ENCODE data around the gene LRRC41.
"Not testable (repeated sequence)": the region's sequence is repeated elsewhere in the genome, so short reads cannot be mapped to it uniquely, and the experiment has no call there.

Gene LRRC41

DNA sequence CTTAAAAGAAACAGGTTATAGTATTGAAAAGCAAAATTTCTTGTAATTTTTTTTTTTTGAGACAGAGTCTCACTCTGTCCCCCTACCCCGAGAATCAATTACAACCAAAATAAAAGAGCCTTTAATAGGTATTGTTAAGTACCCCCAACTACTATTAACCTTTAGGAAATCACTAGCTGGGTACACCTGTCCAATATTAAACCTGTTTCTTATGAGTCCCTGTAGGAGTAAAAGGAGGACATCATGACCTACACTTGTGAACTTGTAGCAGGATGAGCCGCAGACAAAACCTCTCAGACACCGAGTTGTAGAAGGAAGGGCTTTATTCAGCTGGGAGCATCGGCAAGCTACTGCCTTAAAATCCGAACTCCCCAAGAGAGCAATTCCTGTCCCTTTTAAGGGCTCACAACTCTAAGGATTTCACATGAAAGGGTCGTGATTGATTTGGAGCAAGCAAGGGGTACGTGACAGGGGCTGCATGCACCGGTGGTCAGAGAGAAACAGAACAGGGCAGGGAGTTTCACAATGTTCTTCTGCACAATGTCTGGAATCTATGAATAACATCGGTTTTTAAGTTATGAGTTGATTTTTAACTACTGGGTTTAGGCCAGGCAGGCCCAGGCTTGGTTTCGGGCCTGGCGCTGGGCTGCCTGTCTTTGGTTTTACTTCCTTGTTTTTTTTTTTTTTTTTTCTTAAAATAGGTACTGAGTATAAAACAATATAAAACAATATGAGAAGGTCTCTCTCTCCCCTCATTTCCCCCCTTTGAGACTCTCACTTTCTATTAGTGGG lies 22.1 kb upstream of the LRRC41 start:
- DNase-seq (ENCODE audit: low read depth, low spot score) = not testable (repeated sequence)

DNA sequence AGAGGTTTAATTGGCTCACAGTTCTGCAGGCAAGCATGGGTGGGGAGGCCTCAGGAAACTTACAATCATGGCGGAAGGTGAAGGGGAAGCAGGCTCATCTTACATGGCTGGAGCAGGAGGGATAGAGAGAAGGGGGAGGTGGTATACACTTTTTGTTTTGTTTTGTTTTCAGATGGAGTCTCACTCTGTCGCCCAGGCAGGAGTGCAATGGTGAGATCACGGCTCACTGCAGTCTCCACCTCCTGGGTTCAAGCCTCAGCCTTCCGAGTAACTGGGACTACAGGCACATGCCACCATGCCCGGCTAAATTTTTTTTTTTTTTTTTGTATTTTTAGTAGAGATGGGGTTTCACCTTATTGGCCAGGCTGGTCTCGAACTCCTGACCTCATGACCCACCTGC lies 18.8 kb upstream of the LRRC41 start:
- not testable (repeated sequence) for DNase-seq (ENCODE audit: low read depth, low spot score)

DNA sequence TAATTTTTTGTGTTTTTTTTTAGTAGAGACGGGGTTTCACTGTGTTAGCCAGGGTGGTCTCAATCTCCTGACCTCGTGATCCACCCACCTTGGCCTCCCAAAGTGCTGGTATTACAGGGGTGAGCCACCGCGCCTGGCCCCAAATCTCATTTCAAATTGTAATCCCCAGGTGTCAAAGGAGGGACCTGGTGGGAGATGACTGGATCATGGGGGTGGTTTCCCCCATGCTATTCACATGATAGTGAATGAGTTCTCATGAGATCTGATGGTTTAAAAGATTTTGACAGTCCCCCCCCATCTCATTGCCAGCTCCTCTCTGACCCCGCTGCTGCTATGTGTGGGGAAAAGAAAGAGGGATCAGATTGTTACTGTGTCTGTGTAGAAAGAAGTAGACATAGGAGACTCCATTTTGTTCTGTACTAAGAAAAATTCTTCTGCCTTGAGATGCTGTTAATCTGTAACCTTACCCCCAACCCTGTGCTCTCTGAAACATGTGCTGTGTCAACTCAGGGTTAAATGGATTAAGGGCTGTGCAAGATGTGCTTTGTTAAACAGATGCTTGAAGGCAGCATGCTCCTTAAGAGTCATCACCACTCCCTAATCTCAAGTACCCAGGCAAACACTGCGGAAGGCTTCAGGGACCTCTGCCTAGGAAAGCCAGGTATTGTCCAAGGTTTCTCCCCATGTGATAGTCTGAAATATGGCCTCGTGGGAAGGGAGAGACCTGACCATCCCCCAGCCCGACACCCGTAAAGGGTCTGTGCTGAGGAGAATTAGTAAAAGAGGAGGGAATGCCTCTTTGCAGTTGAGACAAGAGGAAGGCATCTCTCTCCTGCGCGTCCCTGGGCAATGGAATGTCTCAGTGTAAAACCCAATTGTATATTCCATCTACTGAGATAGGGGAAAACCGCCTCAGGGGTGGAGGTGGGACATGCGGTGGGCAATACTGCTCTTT lies 16.8 kb upstream of the LRRC41 start:
- not testable (repeated sequence) for DNase-seq (ENCODE audit: low read depth, low spot score)

DNA sequence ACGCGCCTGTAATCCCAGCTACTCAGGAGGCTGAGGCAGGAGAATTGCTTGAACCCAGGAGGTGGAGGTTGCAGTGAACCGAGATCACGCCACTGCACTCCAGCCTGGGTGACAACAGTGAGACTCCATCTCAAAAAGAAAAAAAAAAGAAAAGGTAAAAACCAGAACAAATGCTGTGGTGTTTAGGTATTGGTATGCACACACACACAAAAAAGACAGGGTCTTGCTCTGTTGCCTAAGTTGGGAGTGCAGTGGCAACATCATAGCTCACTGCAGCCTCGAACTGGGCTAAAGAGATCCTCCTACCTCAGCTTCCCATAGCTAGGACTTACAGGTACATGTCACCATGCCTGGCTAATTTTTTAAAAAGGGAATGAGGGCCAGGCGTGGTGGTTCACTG lies 15.9 kb upstream of the LRRC41 start:
- DNase-seq (ENCODE audit: low read depth, low spot score) = not testable (repeated sequence)

DNA sequence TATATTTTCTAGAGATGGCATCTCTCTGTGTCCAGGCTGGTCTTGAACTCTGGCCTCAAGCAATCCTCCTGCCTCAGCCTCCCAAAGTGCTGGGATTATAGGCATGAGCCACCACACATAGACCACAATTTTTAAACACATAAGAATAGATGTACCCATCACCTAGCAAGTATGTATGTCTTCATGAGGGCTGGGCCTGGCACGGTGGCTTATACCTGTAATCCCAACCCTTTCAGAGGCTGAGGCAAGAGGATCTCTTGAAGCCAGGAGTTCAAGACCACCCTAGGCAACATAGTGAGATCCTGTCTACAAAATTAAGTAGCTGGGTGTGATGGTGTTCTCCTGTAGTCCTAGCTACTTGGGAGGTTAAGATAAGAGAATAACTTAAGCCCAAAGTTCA lies 13.9 kb upstream of the LRRC41 start:
- DNase-seq (ENCODE audit: low read depth, low spot score) = no peak

DNA sequence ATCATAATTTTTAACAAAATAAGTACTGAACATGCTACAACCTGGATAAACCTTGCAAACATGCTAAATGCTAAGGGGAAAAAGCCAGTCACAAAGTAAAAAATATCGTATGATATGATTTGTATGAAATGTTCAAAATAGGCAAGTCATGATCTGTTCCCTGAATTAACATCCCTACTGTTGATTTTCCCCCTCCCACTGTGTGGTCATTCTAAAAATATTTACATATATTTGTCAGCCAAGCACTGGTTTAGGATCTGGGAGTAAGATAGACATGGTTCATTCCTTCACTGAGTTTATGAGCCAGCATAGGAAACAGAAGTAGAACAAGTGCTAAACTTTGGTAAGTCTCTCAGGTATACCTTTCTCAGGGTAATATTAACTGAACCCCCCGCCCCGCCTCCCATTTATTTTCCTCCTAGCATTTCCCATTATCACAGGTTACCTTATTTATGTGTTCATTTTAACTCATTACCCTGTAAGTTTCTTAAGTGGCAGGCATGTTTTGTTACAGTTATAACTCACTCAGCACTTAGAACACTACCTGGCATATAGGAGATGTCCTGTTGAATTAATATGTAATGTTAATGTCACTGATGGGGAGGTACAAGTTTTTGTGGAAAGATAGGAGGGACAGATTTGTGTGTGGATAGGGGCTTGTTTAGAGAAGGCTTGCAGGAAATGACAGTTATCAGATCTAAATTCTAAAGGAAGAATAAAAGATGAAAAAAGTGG lies 12.4 kb upstream of the LRRC41 start:
- DNase-seq (ENCODE audit: low read depth, low spot score) = no peak

DNA sequence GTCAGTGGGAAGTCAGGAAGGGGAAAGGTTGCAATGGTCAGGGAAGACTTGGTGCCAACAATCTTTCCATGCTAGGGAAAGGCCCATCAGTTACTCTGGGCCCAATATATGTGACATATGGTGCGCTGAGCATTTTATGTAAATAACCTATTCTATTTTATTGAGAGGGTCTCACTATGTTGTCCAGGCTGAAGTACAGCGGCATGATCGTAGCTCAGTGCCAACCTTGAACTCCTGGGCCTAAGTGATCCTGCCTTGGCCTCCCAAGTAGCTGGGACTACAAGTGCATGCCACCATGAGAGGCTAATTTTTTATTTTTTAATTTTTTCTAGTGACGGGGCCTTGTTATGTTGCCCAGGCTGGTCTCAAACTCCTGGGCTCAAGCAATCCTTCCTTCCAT lies 6.9 kb upstream of the LRRC41 start:
- DNase-seq (ENCODE audit: low read depth, low spot score) = no peak

DNA sequence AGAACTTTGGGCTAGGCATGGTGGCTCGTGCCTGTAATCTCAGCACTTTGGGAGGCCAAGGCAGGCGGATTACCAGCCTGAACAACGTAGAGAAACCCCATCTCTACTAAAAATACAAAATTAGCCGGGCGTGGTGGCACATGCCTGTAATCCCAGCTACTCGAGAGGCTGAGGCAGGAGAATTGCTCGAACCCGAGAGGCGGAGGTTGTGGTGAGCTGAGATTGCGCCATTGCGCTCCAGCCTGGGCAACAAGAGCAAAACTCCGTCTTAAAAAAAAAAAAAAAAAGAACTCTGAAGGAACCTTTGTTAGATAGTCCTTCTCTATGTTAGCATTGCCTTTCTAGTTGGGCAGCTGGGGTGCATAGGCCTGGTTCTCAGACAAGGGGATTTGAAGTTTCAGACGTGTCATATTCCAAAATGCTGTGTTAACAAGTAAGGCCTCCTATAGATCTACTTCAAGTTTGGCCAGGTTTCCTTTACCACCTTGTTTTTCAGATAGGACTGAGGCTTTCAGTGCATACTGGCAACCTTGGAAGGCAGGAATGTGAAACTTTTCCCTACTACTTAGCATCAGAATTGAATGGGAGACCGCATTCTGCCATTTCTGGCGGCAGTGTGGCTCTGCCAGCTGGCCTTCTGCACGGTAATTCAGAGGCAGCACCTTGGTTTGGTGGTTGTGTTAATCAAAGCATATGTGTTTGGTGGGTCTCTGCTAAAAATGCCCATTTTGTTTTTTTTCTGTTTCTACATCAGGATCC lies 6.2 kb upstream of the LRRC41 start:
- DNase-seq (ENCODE audit: low read depth, low spot score) = no peak

DNA sequence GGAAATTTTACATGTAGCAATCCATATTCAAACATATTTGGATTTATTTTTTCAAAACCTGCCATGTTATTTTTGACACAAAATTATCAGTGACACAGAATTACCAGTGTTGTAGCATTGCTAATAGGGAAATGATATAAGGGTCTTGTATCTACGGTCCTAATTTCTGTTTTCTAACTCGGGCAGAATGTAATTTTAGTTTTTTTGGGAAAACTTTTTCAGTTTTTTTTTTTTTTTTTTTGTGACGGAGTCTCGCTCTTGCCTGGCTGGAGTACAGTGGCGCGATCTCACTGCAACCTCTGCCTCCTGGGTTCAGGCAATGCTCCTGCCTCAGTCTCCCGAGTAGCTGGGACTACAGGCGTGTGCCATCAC lies 2.7 kb upstream of the LRRC41 start:
- DNase-seq (ENCODE audit: low read depth, low spot score) = no peak

DNA sequence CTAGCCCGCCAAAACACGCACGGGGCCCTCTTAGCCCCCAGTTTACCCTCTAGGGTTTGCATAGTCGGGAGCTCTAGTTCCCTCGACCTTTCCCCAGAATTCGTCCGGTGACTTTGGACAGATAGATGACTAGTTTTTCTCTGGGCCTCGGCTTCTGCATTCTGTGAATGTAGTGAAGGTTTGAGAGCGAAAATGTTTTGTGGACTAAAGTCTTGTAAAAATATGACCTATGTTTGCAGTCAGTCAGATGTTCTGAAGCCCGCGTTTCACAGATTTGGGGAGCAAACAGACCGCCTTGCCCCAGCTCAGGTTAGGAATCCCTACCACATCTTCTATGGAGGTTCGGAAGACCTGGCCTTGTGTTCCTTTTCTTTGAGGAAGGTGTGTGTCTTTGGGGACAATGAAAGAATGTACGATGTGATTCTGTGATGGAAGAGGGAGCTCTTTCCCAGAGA lies 483 bp upstream of the LRRC41 start:
- DNase-seq (ENCODE audit: low read depth, low spot score) = no peak

DNA sequence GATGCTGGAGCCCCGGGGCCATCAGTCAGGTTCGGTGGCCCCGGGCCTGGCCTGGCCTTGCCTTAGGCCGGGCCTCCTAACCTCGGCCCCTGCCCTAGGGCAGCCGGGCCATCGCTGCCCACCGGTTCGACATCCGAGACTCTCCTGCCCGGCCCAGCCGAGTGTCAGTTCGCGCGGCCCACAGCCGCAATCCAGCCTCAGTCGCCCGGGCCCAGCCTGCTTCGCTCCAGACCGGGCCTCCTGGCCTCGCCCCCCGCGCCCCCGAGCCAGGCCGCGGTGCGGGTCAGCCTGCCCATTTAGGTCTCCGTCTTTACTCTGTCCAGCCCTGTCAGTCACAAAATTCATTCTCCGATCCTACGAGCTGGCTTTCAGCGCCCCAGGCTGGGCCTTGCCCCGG lies 777 bp downstream of the LRRC41 start:
- no peak for DNase-seq (ENCODE audit: low read depth, low spot score)

DNA sequence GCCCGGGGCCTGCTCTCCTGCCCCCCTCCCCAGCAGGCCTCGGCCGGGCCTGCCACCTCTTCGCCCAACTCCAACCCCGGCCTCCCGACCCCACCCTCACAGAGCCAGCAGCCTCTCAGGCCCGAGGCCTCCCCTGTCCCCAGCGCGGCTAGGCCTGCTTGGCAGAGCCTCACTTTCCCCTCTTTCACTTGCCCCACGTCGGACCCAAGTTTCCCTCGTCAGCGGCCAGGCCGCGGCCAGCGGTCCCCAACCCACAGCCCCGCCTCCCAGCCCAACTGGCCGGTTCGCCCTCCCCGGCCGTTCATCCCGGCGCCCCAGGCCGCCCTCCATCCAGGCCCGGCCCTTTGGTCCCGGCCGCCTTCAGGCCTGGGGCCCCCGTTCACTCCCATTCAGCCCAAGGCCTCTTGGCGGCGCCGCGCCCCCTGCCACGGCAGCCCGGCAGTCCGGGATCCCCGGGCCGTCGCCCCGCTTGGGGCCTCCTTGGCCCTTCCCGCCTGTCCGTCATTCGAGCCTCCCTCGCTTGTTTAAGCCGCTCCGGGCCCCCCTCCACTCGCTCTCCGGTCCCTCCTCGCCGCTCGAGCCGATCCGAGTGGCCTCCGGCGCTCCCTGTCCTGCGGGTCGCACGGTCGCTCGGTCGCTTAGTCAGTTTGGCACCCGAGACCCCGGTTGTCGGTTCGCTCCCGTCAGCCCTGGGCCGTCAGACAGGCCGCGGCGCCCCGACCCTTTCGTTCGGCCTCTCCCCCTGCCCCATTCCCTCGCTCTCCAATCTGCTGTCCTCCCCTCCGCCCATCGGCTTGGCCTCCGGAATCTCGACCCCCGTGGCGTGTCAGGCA lies 1.4 kb downstream of the LRRC41 start:
- DNase-seq (ENCODE audit: low read depth, low spot score) = no peak

DNA sequence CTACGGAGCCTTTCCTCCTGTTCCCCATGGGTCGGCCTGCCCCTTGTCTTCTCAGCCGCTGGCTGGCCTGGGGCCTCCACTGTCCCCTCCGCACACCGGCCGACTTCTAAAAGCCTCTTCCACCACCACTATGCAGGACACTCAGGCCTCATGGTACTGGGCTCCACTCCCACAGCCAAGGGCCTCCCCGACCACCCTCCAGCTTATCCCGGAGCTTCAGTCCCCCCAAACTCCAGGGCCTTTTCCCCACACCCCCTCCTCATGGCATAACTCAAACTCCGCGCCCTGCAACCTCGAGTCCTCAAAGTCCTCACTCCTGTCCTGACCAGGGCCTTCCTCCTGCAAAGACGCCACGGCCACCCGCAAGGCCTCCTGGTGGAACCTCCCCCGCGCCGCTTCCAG lies 2.0 kb downstream of the LRRC41 start:
- DNase-seq (ENCODE audit: low read depth, low spot score) = no peak

DNA sequence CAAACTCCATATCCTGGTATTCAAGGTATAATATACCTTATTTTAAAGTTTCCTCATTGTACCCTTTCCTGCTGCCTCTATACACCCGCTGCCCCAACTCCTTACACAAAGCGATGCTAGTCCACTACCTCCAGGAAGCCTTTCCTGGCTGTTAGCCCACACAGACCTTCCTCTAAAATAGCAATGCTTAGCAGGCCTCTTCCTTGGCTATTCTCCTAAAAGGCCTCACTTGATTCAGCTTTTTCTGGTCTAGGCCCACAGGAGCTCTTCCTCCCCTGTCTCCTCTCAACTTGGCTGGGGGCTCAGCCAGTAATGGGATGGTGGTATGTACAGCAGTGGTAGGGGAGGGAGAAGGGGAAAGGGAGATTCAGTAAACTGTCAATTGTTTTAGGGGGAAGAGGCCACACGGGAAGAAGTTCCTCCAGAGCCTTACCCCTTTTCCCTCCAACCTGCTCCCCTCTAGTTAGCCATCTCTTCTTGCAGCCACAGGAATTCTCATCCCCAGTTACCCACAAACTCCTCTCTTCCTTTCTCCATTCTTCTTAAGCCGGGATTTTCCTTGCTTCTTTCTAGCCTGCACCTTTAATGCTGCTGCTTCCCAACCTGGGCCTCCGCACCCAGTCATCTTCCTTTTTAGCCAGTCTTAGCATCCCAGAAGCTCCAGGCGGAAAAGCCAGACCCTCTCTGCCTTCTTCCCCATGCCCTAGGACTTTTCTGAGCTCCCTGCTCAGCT lies 2.6 kb downstream of the LRRC41 start:
- DNase-seq (ENCODE audit: low read depth, low spot score) = no peak

DNA sequence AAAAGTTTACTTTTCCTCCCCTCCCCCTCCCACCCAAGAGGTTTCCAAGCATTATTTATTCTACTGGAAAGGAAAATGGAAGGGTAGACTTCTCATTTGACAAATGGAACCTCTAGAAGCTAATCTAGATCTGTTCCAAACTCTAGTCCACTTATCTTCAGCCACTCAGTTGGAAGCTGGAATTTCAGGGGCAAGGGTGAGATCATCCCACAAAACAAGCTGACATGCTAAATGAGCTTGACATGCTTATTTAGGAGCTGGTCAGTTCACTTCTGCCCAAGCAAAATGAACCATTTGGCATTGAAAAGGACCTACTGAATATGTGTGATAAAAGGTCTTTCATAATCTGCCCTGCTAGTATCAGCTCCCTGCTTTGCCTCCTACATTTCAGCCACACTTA lies 5.0 kb downstream of the LRRC41 start:
- no peak for DNase-seq (ENCODE audit: low read depth, low spot score)

DNA sequence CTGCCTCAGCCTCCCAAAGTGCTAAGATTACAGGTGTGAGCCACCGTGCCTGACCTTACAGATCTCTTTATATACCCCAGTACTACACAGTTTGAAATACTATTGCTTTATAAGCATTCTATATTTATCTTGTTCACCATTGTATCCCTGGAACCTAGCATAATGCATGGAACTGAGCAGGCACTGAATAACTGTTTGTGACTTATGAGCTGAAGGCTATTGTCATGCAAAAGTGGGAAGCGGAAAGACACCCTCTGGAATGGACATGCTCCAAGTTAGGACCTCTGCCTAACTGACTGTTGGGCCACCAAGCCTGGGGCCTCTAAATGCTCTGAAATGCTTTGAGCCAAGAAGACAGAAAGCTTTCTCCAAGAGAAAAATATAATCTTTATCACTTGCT lies 8.1 kb downstream of the LRRC41 start:
- DNase-seq (ENCODE audit: low read depth, low spot score) = no peak

DNA sequence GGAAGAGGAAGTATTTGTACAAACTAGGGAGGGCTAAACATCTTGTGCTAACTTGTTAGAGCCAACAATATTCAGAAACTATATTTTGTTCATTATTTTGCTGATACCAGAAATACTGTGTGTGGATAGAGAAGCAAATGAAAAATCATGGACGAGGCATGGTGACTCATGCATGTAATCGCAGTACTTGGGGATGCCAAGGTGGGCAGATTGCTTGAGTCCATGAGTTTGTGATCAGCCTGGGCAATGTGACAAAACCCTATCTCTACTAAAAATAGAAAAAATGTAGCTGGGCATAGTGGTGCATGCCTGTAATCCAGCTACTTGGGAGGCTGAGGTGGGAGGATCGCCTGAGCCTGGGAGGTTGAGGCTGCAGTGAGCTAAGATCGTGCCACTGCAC lies 13.4 kb downstream of the LRRC41 start:
- no peak for DNase-seq (ENCODE audit: low read depth, low spot score)

DNA sequence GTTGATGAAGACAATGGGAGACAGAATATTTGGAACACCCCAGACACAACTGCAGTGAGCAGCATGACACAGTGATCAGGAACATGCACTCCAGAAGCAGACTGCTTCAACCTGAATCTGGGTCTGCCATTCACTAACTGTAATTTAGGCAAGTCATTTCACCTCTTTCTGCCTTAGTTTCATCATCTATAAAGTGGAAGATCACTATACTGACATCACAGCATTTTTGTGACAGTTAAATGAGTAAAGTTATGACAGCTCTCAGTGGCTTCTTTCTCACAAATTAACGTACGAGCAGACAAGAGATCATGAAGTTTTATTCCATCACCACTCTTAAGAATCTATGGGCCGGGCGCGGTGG lies 14.3 kb downstream of the LRRC41 start:
- no peak for DNase-seq (ENCODE audit: low read depth, low spot score)

DNA sequence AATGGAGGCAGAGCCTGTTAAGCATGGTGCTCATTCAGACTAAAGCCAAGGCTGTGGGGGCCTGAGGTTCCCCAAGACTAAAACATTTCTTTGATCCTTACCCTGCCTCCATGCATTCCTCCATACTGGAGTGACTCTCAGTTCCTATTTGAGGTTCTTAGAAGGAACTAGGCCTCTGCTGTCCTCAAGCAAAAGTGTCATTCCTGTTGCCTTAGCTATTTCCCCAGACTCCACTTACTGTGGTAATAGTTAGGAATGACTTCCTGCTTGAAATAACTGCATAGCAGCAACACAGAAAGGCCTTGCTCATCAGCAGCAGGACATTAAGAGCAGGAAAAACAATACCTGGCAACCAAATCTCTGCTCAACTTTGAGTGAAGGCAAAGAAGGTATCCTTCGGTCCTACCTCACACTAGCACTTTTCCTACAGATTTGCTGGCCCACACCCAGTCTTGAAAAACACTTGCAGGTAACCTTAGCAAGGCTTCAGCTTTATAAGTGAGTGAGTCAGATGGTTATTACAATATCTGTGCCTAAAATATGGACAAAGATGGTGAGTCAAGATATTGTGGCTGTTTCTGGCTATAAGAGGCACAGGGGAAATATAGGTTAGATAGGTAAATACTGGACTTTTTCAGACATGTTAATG lies 14.8 kb downstream of the LRRC41 start:
- DNase-seq (ENCODE audit: low read depth, low spot score) = no peak

Data from activated naive CD8-positive, alpha-beta T cell treated with anti-CD3 and anti-CD28 coated beads, Interleukin-2, amount 50 U/mL, for 16 hours (primary cell).